ENCODE measurements around the gene THPO.
A peak's percentile ranks its signal among the peaks of the same experiment; 100 is the strongest.
"Not testable (repeated sequence)": the region's sequence is repeated elsewhere in the genome, so short reads cannot be mapped to it uniquely, and the experiment has no call there.

Gene THPO

DNA sequence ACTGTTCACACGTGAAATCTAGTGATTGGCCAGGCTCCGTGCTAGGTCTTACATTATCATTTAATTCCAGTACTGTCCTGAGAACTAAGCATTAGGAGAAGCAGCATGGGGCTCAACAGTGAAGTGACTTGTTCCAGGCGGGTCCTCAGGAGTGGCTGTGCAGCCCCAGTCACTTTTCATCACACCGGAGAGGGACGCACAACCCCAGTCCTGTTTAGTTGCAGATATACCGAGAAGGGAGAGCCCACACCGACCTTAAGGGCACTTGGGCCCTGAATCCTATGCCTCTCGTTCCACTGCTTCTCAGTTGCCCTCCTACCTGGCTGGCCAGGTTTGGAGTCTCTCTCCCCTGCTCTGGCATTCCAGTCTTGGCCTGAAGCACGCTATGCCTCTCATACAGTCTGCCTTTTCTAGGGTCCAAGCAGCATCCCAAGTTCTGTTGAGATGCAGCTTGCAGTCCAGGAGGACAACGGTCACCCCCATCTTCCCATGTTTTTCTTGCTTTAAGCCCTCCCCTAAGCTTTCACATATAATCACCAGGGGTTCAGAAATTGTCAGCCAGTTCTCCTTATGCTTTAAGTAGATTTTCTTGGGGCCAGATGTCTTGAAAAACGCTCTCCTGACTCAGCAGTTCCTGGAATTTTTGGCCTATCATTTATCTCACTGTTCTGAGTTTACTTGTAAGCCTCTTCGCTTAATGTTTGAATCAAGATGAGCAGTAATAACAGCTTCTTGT, 30.5 kb downstream of the THPO start:
- no peak for DNase-seq

GRCh38 chr3:184346480-184347190, 31.4 kb downstream of the THPO start:
- DNase-seq = no peak

DNA sequence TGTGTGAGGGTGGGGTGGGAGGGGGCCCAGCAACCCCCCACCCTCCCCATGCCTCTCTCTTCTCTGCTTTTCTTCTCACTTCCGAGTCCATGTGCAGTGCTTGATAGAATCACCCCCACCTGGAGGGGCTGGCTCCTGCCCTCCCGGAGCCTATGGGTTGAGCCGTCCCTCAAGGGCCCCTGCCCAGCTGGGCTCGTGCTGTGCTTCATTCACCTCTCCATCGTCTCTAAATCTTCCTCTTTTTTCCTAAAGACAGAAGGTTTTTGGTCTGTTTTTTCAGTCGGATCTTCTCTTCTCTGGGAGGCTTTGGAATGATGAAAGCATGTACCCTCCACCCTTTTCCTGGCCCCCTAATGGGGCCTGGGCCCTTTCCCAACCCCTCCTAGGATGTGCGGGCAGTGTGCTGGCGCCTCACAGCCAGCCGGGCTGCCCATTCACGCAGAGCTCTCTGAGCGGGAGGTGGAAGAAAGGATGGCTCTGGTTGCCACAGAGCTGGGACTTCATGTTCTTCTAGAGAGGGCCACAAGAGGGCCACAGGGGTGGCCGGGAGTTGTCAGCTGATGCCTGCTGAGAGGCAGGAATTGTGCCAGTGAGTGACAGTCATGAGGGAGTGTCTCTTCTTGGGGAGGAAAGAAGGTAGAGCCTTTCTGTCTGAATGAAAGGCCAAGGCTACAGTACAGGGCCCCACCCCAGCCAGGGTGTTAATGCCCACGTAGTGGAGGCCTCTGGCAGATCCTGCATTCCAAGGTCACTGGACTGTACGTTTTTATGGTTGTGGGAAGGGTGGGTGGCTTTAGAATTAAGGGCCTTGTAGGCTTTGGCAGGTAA, 32.5 kb downstream of the THPO start:
- DNase-seq = no peak

- no peak for DNase-seq
Observed at GRCh38 chr3:184344579-184345316, 33.3 kb downstream of the THPO start.

- DNase-seq = no peak
Observed at GRCh38 chr3:184343200-184343876, 34.7 kb downstream of the THPO start.

DNA sequence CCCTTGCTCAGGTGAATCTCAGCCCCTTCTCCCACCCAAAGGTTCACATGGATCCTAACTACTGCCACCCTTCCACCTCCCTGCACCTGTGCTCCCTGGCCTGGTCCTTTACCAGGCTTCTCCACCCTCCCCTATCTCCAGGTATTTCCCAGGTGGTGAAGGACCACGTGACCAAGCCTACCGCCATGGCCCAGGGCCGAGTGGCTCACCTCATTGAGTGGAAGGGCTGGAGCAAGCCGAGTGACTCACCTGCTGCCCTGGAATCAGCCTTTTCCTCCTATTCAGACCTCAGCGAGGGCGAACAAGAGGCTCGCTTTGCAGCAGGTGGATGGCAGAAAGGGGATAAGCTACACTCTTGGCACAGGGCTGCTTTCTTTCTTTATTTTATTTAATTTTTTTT, 36.1 kb downstream of the THPO start:
- DNase-seq = peak; percentile 77

- DNase-seq = not testable (repeated sequence)
Observed at GRCh38 chr3:184339451-184340135, 38.4 kb downstream of the THPO start.

DNA sequence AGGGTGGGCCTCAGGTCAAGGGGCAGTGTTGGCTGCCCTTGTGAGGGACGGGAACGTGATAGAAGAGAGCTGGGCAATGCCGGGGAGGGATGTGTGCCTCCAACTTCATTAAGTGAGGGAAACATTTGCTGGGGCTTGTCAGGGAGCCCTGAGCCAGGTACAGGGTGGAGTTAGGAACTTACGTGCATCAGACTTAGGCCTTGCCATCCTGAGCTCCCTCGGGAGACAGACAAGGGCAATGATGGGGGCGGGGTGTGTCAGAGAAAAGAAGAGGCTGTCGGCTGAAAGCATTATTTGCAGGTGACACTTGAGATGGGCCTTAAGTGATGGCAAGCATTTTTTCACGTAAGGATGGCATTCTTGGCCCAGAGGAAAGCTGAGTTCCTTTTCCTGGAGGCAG, 39.0 kb downstream of the THPO start:
- peak; percentile 68 for DNase-seq

GRCh38 chr3:184338511-184338945, 39.5 kb downstream of the THPO start:
- DNase-seq = peak; percentile 89

DNA sequence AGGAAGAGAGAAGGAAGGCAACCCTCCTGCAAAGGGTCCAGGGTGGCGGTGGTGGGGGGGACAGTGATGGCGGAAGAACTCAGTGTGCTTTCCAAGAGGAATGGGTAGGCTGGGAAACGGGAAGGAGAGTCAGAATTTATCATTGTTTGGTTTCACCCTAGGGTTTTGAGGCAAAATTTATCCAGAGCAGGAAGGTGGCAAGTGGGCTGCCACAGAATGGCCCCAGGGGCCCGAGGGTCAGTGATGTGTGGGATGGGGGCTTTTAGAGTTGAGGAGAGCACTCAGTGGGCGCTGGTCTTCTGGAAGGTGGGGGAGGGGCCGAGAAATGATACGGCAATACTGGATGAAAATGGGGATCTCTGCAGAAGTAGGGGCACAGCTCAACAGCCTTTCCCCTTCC, 40.0 kb downstream of the THPO start:
- DNase-seq = no peak

- no peak for DNase-seq
Observed at GRCh38 chr3:184337399-184337714, 40.6 kb downstream of the THPO start, which contains the start of gene FAM131A. Gene FAM131A, plus strand, starts transcription at chr3:184337600. Its CDS starts 31 bp downstream, at chr3:184337631.

- peak; percentile 46 for DNase-seq
Observed at GRCh38 chr3:184336547-184337398, 41.2 kb downstream of the THPO start.

GRCh38 chr3:184335661-184336546, 42.1 kb downstream of the THPO start:
- peak; percentile 55 for DNase-seq

DNA sequence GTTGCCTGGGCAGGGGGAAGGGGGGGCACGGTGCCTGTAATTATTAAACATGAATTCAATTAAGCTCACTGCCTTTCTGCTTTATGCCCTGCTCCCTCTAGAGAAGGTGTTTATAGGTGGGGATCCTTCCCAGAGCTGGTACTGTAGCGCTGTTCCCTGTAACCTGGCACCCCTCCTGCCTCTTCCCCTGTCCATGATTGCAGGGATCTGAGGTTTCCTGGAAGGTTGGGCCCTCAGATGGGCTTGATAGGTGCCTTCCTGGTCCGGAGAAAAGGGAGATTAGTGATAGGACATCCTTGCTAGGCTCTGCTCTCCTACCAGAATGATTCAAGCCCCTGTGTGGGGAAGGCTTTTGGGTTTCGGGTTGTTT, 42.7 kb downstream of the THPO start:
- DNase-seq = no peak

DNA sequence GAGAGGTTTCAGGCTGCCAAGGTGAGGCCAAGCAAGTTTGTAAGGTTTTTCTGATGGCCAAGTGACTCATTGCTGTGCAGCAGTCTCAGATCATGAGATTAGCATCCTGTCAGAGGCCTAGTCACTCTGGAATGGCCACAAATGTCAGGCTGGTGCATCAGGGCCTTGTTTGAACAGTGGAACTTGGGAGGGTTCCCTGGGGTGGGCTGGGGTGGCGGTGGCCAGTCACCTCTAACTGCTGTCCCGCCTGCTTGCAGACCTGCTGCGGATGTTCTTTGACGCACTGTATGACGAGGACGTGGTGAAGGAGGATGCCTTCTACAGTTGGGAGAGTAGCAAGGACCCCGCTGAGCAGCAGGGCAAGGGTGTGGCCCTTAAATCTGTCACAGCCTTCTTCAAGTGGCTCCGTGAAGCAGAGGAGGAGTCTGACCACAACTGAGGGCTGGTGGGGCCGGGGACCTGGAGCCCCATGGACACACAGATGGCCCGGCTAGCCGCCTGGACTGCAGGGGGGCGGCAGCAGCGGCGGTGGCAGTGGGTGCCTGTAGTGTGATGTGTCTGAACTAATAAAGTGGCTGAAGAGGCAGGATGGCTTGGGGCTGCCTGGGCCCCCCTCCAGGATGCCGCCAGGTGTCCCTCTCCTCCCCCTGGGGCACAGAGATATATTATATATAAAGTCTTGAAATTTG, 43.4 kb downstream of the THPO start:
- DNase-seq = no peak

- DNase-seq = no peak
Observed at GRCh38 chr3:184333700-184334099, 44.3 kb downstream of the THPO start.

- no peak for DNase-seq
Observed at GRCh38 chr3:184333190-184333589, 44.8 kb downstream of the THPO start.

- DNase-seq = no peak
Observed at GRCh38 chr3:184332370-184333090, 45.5 kb downstream of the THPO start.
